ENCODE data around the gene SKI. TPM values are rescaled to one million over a fixed set of nuclear protein-coding genes. Genes with fewer than 3 reads are reported as not detected.
"Not testable (repeated sequence)": the region's sequence is repeated elsewhere in the genome, so short reads cannot be mapped to it uniquely, and the experiment has no call there.

The SKI gene
- total RNA-seq, 2 experiments from 2014 or later, result 29.9 to 30.2 TPM

DNA sequence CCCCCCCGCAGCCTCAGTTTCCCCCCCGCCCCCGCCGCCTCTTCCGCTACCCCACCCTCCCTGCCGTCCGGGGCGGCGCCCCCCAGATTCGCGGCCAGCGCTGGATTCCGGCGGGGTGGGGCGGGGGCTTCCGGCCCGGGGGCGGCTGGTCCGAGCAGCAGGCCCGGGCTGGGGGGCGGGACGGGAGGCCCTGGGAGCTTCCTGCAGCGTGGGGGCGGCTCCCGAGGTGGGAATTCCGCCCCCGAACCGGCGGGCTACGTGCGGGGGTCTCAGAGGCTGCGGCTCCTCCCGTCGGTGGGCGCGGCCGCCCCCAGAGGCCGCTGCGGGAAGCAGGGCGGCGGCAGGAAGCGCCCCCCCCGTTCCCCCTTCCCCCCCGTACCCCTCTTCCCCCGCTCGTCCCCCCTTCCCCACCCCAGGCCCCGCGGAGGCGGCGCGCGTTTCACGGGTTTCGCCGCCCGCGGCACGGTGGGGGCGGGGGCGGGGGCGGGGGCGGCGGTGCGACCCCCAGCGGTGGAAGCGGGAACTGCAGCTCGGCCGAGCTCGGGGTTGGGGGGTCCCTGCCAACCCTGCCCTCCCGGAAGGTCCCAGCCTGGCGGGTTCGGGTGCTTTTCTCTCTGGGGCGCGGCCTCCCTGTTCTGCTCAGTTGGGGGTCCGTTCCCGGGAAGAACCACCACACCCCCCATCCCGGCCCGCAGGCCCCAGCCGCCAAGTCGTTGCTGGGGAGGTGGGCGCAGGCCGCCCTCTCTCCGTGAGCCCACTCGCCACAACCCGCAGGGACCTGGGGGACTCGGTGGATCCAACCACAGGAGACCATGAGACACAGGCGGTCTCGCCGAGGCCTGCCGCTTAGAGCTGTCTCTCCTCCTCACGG is 86.9 kb downstream of the SKI start:
- POLR2A ChIA-PET, result interaction anchor here (0.9 to 1.0 kb wide), 3 partner anchors 25 to 120 kb away, joined by 3 read pairs; partner anchors contain the start of gene FAAP20
- CTCF ChIA-PET, result interaction anchor here (0.6 to 2.6 kb wide), 10 partner anchors 10 to 141 kb away, joined by 3 to 13 read pairs (median 3); partner anchors contain the start of gene FAAP20

DNA sequence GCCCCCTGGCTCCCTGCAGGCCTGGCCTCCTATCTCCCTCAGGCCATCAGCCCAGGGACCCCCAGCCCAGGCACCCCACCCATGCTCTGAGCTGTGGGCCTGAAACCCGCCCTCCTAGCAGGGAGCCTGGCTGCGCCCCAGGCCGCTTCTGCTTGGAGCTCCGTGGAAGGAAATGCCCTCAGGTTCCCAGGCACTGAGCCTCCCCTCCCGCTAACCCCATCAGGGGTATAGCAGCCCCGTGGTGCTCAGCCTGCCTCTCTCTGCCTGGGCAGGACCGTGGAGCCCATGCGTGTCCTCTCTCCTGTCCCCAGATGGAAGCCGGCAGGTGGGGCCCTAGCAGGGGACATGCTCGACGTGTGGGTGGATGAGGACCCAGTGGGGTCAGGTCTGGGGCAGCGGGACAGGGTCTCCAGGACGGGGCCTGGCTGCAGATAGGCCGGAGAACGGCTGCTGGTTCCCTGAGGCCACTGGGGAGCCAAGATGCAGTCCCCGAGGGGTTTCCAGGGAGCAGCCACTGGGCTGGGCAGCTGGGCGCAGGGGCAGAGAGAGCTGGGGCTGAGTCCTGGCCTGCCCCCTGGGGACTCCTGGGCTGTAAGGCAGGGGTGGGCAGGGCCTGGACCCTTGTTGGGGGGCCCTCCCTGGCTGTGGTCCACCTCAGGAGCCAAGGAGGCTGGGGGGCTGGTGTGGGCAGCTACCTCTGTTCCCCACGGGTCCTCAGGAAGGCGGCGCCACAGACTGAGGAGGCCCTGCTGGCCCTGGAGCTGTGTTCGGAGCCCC is 87.7 kb downstream of the SKI start:
- POLR2A ChIA-PET, result interaction anchor here (0.9 to 1.1 kb wide), 3 partner anchors 16 to 121 kb away, joined by 3 read pairs; partner anchors contain the start of gene FAAP20
- CTCF ChIA-PET, result interaction anchor here (0.6 to 2.6 kb wide), 11 partner anchors 11 to 142 kb away, joined by 3 to 13 read pairs (median 3); partner anchors contain the start of gene FAAP20

DNA sequence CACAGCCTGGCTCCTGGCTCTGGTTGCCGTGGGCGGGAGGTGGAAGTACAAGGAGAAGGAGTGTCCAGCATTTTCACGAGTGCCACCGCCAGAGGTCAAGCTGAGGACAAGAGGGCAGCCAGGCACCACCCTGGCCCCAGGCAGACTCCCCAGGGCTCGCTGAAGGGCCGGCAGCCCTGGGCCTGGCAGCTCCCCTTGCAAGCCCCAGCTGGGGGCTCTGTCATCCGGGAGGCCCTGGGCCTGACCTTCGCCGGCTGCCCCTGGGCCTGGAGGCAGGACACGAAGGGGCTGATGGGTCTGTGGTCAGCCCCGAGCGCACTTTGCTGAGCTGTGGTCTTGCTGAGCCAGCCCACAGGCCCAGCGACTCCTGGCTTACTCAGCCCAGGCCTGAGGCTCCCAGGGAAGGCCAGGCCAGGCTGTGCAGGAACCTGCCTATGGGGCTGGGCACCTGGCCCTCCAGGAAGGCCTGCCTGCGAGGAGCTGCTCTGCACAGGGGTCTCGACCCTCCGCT is 88.4 kb downstream of the SKI start:
- POLR2A ChIA-PET, result interaction anchor here (0.5 to 1.1 kb wide), 2 partner anchors 16 to 127 kb away, joined by 3 read pairs; no protein-coding TSS in a partner anchor

DNA sequence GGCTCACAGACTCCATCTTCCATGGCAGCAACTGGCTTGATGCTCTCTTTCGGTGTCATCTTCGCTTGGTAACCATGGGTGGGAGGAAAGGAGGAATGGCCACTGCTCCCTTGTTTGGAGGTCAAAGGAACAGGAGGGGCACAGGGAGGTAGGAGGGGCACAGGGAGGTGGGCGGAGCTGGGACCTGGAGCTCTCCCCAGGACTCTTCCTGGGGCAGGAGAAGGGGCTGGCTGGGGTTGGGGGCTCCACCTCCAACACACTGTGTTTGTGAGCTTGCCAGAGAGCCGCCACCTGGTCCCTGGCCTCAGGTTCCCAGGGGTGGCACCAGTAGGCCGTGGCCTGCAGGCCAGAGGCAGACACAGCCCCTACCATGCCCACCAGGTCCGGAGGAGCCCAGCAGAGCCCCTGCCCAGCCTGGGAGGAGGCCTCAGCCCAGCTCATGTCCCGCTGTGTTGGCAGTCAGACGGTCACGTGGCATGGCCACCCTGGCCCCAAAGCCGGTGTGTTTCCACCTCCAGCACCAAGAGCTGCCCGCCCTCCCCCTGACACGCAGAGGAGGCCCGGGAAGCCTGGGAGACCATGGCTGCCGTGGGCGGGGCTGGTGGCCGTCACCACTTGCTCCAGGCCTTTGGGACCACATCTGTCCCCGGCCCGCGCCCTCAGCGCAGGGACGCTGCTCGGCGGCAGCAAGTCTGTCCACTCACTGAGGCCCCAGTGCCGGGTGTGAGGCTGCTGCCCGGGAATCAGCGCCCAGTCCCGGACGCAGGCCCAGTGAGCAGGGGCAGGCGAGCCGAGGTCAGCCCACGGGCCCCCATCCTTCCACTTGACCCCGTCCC is 89.3 kb downstream of the SKI start:
- ChIA-PET POLR2A (no interaction called here), CTCF (interaction anchor here (2.6 kb wide), 1 partner anchor 65 kb away, joined by 10 read pairs; no protein-coding TSS in a partner anchor)

More for the DNA sequence above, 88.4 kb downstream of the SKI start:
- CTCF ChIA-PET, result interaction anchor here (0.6 to 2.6 kb wide), 7 partner anchors 25 to 142 kb away, joined by 3 to 13 read pairs (median 5); partner anchors contain the start of gene FAAP20

DNA sequence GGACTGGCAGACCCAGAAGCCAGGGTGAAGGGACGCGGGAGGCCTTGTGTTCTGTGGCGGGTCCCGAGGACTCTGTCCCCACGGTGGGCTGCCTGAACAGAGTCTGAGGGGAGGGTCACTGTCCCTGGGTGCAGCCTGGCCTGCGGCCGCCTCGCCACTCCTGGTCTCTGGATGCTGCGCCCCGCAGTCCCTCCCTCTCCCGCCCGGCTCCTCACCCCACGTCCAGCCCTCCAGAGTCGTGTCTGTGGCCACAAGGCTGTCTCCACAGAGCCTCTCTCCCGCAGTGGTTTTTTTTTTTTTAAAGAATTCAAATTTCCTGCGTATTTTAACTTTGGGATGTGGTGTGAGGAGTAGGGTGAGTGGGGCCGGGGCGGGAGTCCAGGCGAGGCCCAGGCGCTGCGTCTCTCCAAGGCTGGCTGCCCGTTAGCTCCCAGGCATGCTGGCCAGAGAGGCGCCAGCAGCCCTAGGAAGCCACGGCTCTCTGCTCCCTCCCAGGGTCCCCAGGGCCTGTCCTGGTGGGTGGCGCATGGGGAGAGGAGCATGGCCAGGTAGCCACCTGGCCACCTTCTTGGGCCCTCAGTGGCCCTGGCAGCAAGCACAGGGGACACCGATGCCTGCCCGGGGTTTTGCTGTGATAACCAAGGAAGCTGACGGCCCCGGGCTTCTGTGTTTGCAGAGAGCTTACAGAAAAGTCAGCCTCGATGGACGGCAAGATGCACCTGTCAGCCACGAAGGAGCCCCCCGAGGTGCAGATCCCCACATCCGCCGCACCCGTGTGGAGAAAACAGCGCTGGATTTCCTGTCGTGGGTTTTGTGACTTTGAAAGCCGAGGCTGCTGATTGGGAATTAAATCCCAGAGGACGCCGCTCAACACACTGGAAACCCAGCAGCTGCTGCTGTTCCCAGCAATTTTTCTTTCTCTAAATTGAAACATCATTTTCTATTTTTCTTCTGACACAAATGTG is 90.5 kb downstream of the SKI start:
- POLR2A ChIA-PET, result no interaction called here
- CTCF ChIA-PET, result no interaction called here

DNA sequence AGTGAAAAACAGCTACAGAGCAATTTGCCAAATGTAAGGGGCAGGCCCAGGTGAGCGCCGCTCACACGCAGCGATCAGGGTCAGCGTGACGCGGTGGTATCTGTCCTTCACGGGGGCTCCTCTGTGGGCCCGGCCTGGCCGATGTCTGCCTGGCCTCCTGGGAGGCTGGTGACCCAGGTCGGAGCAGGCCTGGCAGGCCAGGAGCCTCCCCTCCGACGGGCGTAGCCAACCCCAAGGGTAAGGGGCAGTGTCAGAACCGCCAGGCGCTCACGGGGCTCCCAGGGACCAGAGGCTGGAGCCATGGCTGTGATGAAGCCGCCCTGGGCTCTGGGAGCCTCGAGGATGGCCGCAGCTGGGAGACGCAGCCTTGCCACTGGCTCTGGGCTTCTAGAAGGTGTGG is 91.2 kb downstream of the SKI start:
- POLR2A ChIA-PET, result no interaction called here
- CTCF ChIA-PET, result no interaction called here

DNA sequence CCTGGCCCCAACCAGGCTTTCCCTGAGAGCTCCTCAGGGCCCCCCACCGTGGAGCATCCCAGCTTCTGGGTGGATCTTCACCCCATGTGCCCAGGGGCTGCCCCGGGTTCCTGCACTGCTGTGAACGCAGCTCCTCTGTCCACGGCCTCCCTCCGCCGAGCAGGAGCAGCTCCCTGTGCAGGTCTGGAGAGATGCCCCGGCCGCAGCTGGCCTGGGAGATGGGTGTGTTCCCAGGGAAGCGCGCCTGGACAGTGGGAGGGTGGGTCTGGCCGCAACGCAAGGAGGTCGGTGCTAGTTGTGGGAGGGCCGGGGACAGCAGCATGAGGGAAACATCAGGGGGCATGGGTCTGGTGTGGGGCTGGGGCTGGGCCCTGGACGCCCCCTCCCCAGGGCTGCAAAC is 91.9 kb downstream of the SKI start:
- ChIA-PET POLR2A (no interaction called here), CTCF (no interaction called here)

DNA sequence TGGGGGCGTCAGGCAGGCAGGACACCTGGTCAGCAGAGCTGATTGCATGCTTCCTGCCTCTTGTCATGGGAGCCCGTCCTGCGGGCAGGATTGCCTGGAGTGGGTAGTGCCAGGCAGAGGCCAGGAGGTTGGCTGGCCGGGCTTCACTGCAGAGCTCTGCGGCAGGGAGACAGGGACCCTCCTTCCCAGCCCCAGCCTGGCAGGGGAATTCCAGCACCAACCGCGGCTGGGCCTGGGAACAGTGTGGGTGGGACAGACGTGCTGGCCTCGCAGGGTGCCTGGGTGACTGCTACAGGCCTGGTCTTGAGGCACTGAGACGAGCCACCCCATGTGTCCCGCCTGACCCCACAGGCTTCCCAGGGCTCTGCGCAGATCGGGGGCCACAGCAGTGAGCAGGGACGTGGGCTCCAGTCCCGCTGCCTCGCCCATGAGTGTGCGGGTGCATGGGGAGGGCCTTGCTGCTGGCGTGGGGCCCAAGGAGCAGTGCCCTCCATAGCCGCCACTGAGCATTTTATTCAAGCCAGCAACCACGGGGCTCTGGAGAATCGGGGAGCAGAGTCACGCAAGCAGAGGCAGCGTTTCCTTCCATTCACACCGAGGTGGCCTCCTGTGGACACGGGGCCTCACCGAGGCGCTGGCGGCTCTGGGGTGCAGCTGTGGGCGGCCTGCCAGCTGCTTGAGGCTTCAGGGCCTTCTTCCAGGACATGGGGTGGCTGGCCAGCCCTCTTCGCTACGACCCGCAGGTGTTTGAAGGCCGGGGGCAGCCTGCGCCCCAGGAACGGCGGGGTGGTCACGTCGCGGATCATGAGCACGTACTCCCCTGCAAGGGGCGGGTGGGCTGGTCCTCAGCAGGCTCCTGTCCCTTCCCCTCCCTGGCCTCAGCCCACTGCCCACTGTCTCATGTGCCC is 92.9 kb downstream of the SKI start:
- ChIA-PET CTCF (no interaction called here), POLR2A (no interaction called here)

DNA sequence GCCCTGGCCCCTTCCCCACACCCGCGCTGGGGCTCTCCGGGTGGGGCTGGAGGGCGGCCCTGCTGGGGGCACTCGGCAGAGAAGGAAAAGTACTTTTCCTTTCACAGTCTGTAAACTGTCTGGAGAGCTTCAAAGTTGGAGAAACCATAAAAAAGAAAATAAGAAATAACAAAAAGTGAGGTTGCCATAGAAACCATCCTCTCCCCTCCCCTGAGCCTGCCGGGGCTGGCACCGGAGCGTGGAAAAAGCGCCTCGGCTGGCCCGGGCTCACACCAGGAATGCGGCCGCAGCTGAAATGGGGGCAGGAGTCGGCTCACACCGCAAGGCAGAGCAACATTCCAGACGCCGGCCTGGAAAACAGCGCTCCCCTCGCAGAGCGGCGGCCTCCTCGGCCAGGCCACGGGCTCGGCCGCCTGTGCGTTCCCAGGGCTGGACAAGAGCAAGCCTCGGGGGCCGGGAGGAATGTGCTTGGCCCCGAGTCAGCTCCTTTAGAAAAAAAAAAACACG is 94.0 kb downstream of the SKI start:
- ChIA-PET POLR2A (no interaction called here), CTCF (no interaction called here)

DNA sequence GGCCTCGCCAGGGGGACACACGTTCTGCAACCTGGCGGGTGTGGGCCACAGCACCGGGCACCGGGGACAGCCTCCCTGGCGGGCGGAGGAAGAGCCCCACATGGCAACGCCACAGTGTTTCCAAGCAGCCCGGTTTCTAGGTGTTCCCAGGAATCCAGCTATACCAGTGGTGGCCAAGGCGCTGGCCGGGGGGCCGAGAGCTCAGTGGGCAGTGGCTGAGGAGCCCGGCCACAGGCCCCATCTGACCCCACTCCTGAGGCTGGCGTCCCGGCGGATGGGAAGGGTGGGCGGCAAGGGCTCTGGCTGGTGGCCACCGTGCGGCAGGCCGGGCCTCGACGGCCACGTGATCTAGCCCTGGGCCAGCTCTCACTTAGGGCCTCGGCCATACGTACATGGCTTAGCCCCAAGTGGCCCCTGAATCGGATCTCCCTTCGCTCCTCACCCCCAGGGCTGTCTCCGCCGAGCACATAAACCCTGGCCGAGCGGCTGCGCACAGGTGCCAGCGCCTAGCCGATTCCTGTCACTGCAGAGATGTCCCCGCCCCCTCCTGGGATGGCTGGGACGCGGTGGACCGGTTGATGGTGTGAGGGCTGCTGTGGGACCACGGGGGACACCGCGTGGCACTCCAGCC is 94.6 kb downstream of the SKI start:
- ChIA-PET POLR2A (no interaction called here), CTCF (no interaction called here)

DNA sequence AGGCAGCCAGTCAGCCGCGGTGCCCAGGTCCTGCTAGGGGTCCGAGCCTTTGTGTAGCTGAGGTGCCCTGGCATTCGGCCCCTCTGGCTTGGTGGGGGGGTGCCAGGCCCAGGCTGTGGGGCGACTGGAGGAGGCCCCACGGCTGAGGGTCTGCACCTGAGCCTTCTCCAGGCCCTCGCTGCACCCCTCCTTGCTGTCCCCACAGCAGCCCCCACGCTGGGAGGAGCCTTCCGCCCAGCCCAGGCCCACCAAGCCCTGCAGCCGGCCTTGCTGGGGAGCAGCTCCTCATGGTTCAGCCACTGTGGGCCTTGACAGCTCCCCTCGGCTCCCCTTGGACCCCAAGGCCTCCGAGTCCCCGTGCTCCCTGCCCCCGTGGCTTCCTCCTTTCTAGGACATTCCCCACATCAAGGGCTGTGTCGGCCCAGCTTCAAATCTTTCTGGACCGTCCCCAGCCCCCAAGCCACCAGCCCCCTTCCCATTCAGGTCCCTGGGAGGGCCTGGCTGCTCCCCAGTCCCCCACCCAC is 95.4 kb downstream of the SKI start:
- ChIA-PET CTCF (no interaction called here), POLR2A (no interaction called here)

DNA sequence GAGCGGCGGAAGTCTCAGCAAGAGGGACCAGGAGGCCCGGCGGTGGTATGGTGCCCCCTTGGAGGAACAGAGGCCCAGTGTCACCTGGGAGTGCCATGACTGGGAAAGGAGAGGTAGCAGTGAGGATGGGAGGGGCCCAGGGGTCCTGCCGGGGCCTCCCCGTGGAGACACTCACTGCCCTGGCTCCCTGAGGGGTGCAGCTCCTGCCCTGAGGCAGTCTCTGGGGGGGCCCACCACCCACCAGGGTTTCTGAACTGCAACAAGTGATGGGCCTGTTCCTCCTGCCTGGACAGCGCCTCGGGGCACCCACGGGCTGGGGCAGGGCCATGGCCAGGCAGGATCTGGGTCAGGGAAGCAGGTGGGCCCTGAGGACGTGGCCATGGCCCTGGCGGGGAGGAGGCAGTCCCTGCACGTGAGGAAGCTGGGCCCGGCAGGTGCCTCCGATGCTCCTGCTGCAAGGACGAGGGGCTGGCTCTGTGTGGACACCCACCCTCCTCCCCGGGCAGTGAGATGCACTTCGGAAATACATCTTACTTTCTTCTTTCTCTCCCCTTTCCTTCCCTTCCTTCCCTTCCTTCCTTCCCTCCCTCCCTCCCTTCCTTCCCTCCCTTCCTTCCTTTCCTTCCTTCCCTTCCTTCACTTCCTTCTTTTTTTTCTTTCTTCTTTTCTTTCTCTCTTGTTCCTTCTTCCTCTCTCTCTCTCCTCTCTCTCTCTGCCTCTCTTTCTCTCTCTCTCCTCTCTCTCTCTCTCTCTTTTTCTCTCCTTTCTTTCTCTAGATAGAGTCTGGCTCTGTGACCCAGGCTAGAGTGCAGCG is 96.6 kb downstream of the SKI start:
- CTCF ChIA-PET, result interaction anchor here (2.0 kb wide), 1 partner anchor 57 kb away, joined by 6 read pairs; no protein-coding TSS in a partner anchor
- POLR2A ChIA-PET, result no interaction called here

DNA sequence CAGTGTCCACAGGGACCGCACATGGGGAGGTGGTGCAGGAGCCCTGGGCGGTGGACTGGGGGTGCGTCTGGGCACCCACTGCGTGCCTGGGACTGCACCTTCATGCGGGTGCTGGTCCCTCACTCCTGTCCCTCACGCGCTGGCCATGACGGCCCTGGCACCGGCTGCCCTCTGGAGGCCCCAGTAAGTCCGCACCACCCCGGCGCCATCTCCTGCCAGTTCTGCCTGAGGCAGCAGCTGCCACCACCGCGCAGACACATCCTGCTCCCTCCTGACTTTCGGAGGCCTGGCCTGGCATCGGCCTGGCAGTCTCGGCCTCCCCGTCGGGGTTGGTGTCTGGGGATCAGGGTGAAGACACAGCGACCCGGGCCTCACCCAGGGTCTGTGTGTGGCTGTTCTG is 98.4 kb downstream of the SKI start:
- ChIA-PET CTCF (no interaction called here), POLR2A (no interaction called here)

DNA sequence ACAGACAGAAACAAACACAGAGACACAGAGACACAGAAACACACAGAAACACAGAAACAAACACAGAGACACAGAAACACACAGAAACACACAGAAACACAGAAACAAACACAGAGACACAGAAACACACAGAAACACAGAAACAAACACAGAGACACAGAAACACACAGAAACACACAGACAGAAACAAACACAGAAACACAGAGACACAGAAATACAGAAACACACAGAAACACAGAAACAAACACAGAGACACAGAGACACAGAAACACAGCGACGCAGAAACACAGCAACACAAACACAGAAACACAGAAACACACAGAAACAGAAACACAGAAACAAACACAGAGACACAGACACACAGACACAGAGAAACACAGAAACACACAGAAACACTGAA is 99.0 kb downstream of the SKI start:
- CTCF ChIA-PET, POLR2A ChIA-PET: not testable (repeated sequence)

DNA sequence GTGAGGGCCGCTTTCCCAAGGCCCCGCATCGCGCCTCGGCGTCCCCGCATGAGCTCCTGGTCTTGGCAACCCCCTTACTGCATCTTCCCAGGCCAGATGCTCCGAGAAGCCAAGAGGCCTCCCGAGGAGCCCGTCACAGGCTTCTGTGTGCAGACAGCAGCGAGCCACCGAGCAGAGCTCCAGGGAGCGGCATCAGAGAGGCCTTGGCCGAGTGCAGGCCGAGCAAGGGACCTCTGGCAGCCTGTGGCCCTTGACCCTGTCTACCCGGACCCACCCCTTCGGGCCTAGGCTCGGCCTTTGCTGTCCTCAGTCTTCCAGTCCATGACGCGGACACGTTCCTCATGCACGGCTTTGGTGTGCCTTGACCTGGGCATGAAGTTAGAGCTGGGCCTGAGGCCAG is 99.7 kb downstream of the SKI start:
- POLR2A ChIA-PET, result no interaction called here
- CTCF ChIA-PET, result no interaction called here

Measured in activated CD8-positive, alpha-beta memory T cell treated with anti-CD3 and anti-CD28 coated beads for 36 hours (primary cell).